IgD-negative memory B cell (primary cell): ENCODE results near the gene KNG1. TPM values are rescaled to one million over a fixed set of nuclear protein-coding genes. Genes with fewer than 3 reads are reported as not detected.
"Not testable (repeated sequence)": the region's sequence is repeated elsewhere in the genome, so short reads cannot be mapped to it uniquely, and the experiment has no call there.

Source experiments
- H3K27ac Mint-ChIP-seq, 3 donors: one replicate each; pipeline ENCODE4 v1.8.0; 2020 to 2022; ENCODE audit warnings: mild to moderate bottlenecking in 3 of 3, mixed read lengths in 3 of 3, moderate library complexity in 1 of 3
- H3K27me3 Mint-ChIP-seq: one replicate; pipeline ENCODE4 v1.8.0; 2021; ENCODE audit warnings: mixed read lengths
- H3K36me3 Mint-ChIP-seq: one replicate; pipeline ENCODE4 v1.8.0; 2020; ENCODE audit warnings: mild to moderate bottlenecking, mixed read lengths
- H3K4me1 Mint-ChIP-seq, 3 donors: one replicate each; pipeline ENCODE4 v1.8.0; 2020 to 2022; ENCODE audit warnings: mixed read lengths in 3 of 3, mild to moderate bottlenecking in 1 of 3
- H3K4me3 Mint-ChIP-seq, 4 donors: one replicate each; pipeline ENCODE4 v1.8.0; 2020 to 2022; ENCODE audit warnings: mild to moderate bottlenecking in 4 of 4, mixed read lengths in 4 of 4, moderate library complexity in 3 of 4
- H3K9me3 Mint-ChIP-seq, 3 donors: one replicate each; pipeline ENCODE4 v1.8.0; 2020 to 2021; ENCODE audit warnings: mixed read lengths in 3 of 3, mild to moderate bottlenecking in 1 of 3
- polyA plus RNA-seq: library from polyadenylated mRNA; unstranded; fragments of 300-500 nt; fragmentation: Illumina TruSeq; gene quantifications from one replicate; pipeline ENCODE4 v1.2.3, GENCODE V29; 2021

KNG1 gene
- not detected for polyA plus RNA-seq

GRCh38 chr3:186717039-186717457, at the start of gene KNG1:
KNG1 (plus strand) TSS chr3:186717359; CDS start chr3:186717543, 184 bp downstream.
- no peak within 1 kb of the TSS for H3K4me3 Mint-ChIP-seq
- H3K36me3 Mint-ChIP-seq, result no peaks in the 10 kb centered on the region
- no peaks in the 10 kb centered on the region for H3K9me3 Mint-ChIP-seq
- no peaks in the 10 kb centered on the region for H3K27me3 Mint-ChIP-seq
- H3K4me1 Mint-ChIP-seq, result peaks cover 0 to 7% (median 2%) of the 10 kb centered on the region in 3 donors
- no peak within 1 kb of the TSS for H3K27ac Mint-ChIP-seq

- Mint-ChIP-seq H3K36me3 (peaks cover 2% of the 10 kb centered on the region), H3K4me3 (no peak overlapping the region), H3K4me1 (peaks cover 0 to 2% (median 0%) of the 10 kb centered on the region in 3 donors), H3K27me3 (peaks cover 8% of the 10 kb centered on the region), H3K27ac (no peak overlapping the region), H3K9me3 (no peaks in the 10 kb centered on the region)
Measured at GRCh38 chr3:186668426-186668825, 48.7 kb upstream of the KNG1 start.

- H3K27ac Mint-ChIP-seq, result peak overlapping the region in 1 of 3 donors; percentile 27
- H3K4me3 Mint-ChIP-seq, result no peak overlapping the region
- peaks cover 2% of the 10 kb centered on the region for H3K36me3 Mint-ChIP-seq
- no peaks in the 10 kb centered on the region for H3K9me3 Mint-ChIP-seq
- H3K4me1 Mint-ChIP-seq, result peaks cover 0 to 2% (median 0%) of the 10 kb centered on the region in 3 donors
- H3K27me3 Mint-ChIP-seq, result peaks cover 7% of the 10 kb centered on the region
Measured at GRCh38 chr3:186669378-186670084, 47.6 kb upstream of the KNG1 start.

- Mint-ChIP-seq H3K27me3 (peaks cover 7% of the 10 kb centered on the region), H3K27ac (no peak overlapping the region), H3K9me3 (no peaks in the 10 kb centered on the region)
Measured at GRCh38 chr3:186670155-186670554, 47.0 kb upstream of the KNG1 start.

GRCh38 chr3:186671051-186671450, 46.1 kb upstream of the KNG1 start:
- H3K4me1 Mint-ChIP-seq, result peaks cover 0 to 2% (median 0%) of the 10 kb centered on the region in 3 donors
- H3K27ac Mint-ChIP-seq, result peak overlapping the region in 1 of 3 donors; percentile 20
- no peaks in the 10 kb centered on the region for H3K9me3 Mint-ChIP-seq
- peaks cover 2% of the 10 kb centered on the region for H3K36me3 Mint-ChIP-seq
- no peak overlapping the region for H3K4me3 Mint-ChIP-seq
- peaks cover 7% of the 10 kb centered on the region for H3K27me3 Mint-ChIP-seq

More at GRCh38 chr3:186670155-186670554, 47.0 kb upstream of the KNG1 start:
- Mint-ChIP-seq H3K36me3 (peaks cover 2% of the 10 kb centered on the region), H3K4me3 (no peak overlapping the region), H3K4me1 (peaks cover 0 to 2% (median 0%) of the 10 kb centered on the region in 3 donors)

GRCh38 chr3:186678604-186679003, 38.6 kb upstream of the KNG1 start:
- Mint-ChIP-seq H3K27ac (no peak overlapping the region), H3K27me3 (peaks cover 26% of the 10 kb centered on the region), H3K9me3 (peaks cover 0 to 3% (median 0%) of the 10 kb centered on the region in 3 donors), H3K4me1 (no peaks in the 10 kb centered on the region), H3K4me3 (no peak overlapping the region), H3K36me3 (no peaks in the 10 kb centered on the region)

GRCh38 chr3:186679151-186679550, 38.0 kb upstream of the KNG1 start:
- H3K27ac Mint-ChIP-seq, result no peak overlapping the region

GRCh38 chr3:186680869-186681268, 36.3 kb upstream of the KNG1 start:
- H3K4me1 Mint-ChIP-seq, result no peaks in the 10 kb centered on the region
- H3K36me3 Mint-ChIP-seq, result no peaks in the 10 kb centered on the region
- H3K27ac Mint-ChIP-seq, result no peak overlapping the region
- H3K9me3 Mint-ChIP-seq, result peaks cover 5 to 11% (median 10%) of the 10 kb centered on the region in 3 donors
- H3K27me3 Mint-ChIP-seq, result peaks cover 31% of the 10 kb centered on the region
- no peak overlapping the region for H3K4me3 Mint-ChIP-seq

More at GRCh38 chr3:186679151-186679550, 38.0 kb upstream of the KNG1 start:
- peaks cover 0 to 3% (median 0%) of the 10 kb centered on the region in 3 donors for H3K9me3 Mint-ChIP-seq
- H3K4me3 Mint-ChIP-seq, result no peak overlapping the region
- no peaks in the 10 kb centered on the region for H3K36me3 Mint-ChIP-seq
- peaks cover 26% of the 10 kb centered on the region for H3K27me3 Mint-ChIP-seq
- H3K4me1 Mint-ChIP-seq, result no peaks in the 10 kb centered on the region

GRCh38 chr3:186682812-186683211, 34.3 kb upstream of the KNG1 start:
- Mint-ChIP-seq H3K27me3 (peaks cover 24% of the 10 kb centered on the region), H3K4me1 (no peaks in the 10 kb centered on the region), H3K9me3 (peaks cover 8 to 11% (median 11%) of the 10 kb centered on the region in 3 donors), H3K27ac (no peak overlapping the region), H3K36me3 (peaks cover 1% of the 10 kb centered on the region), H3K4me3 (no peak overlapping the region)

- Mint-ChIP-seq H3K4me3 (no peak overlapping the region), H3K27me3 (peaks cover 21% of the 10 kb centered on the region), H3K27ac (no peak overlapping the region), H3K4me1 (no peaks in the 10 kb centered on the region), H3K9me3 (peaks cover 8 to 11% (median 11%) of the 10 kb centered on the region in 3 donors), H3K36me3 (peaks cover 1% of the 10 kb centered on the region)
Measured at GRCh38 chr3:186683979-186684378, 33.2 kb upstream of the KNG1 start.

- Mint-ChIP-seq H3K9me3 (peaks cover 8 to 11% (median 11%) of the 10 kb centered on the region in 3 donors), H3K27me3 (peaks cover 14% of the 10 kb centered on the region)
- H3K4me1 Mint-ChIP-seq, H3K36me3 Mint-ChIP-seq, H3K4me3 Mint-ChIP-seq, H3K27ac Mint-ChIP-seq: not testable (repeated sequence)
Measured at GRCh38 chr3:186686475-186686874, 30.7 kb upstream of the KNG1 start.

- H3K4me3 Mint-ChIP-seq, result no peak overlapping the region
- H3K27ac Mint-ChIP-seq, result no peak overlapping the region
- H3K4me1 Mint-ChIP-seq, result no peaks in the 10 kb centered on the region
- H3K27me3 Mint-ChIP-seq, result peaks cover 16% of the 10 kb centered on the region
- H3K9me3 Mint-ChIP-seq, result peaks cover 8 to 11% (median 11%) of the 10 kb centered on the region in 3 donors
- peaks cover 3% of the 10 kb centered on the region for H3K36me3 Mint-ChIP-seq
Measured at GRCh38 chr3:186687120-186687651, 30.0 kb upstream of the KNG1 start.

GRCh38 chr3:186690304-186690703, 26.9 kb upstream of the KNG1 start:
- H3K4me3 Mint-ChIP-seq, H3K9me3 Mint-ChIP-seq, H3K4me1 Mint-ChIP-seq, H3K27ac Mint-ChIP-seq, H3K36me3 Mint-ChIP-seq: not testable (repeated sequence)
- H3K27me3 Mint-ChIP-seq, result peaks cover 17% of the 10 kb centered on the region

GRCh38 chr3:186691676-186692075, 25.5 kb upstream of the KNG1 start:
- H3K27me3 Mint-ChIP-seq, result peaks cover 13% of the 10 kb centered on the region
- no peaks in the 10 kb centered on the region for H3K4me1 Mint-ChIP-seq
- no peak overlapping the region for H3K4me3 Mint-ChIP-seq
- peaks cover 3% of the 10 kb centered on the region for H3K36me3 Mint-ChIP-seq
- H3K27ac Mint-ChIP-seq, result peak overlapping the region in 1 of 3 donors; percentile 4
- H3K9me3 Mint-ChIP-seq, result peaks cover 0 to 2% (median 0%) of the 10 kb centered on the region in 3 donors

- Mint-ChIP-seq H3K4me3 (no peak overlapping the region), H3K27ac (no peak overlapping the region), H3K27me3 (peaks cover 13% of the 10 kb centered on the region), H3K9me3 (no peaks in the 10 kb centered on the region), H3K36me3 (peaks cover 1% of the 10 kb centered on the region), H3K4me1 (no peaks in the 10 kb centered on the region)
Measured at GRCh38 chr3:186693843-186694242, 23.3 kb upstream of the KNG1 start.
